Measurements from ENCODE around the gene PIGZ. TPM values are rescaled to one million over a fixed set of nuclear protein-coding genes. Genes with fewer than 3 reads are reported as not detected.

PIGZ gene
- total RNA-seq, 1 experiment from 2014 or later = 0.15 TPM

DNA sequence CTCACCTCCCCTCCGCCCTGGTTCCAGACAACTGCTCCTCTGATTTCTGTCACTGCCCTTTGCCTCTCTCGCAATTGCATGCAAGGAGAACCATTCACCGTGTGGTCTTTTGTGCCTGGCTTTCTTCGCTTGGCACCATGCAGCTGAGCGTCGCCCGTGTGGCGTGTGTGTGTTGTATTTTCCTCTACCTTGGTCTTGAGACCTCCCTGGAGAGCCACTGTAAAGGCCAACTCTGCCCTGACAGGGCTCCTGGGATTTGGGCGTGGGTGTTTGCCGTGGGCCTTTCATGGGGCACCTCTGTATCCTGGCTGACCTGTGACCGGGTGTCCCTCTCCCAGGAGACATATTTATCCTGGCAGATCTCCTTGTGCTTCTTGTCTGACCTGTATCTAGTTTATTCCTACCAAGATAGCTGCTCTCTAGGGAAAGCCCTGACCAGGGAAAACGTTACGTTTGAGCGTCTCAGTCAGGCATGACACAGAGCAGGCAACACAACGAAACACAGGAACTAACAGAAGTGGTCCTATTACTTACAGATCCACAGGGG, 2.0 kb upstream of the PIGZ start:
- Histone ChIP-seq H3K9me3 (ENCODE audit: control insufficient read depth, low read depth, low read length) (peaks cover 3% of the 10 kb centered on the region), H3K18ac (ENCODE audit: insufficient read length, low read depth, low read length) (no peak overlapping the region), H2AFZ (ENCODE audit: low read length) (no peak overlapping the region), H4K8ac (replicated peaks; ENCODE audit: insufficient read length, low read depth, low read length) (no peak overlapping the region), H3K79me1 (ENCODE audit: insufficient read depth, low read depth, low read length, poor library complexity, severe bottlenecking) (no peaks in the 10 kb centered on the region), H3K4me2 (ENCODE audit: insufficient read depth, insufficient read length, low read length) (no peak overlapping the region), H3K23ac (ENCODE audit: insufficient read length, low read depth, low read length) (no peak overlapping the region), H3K23me2 (ENCODE audit: insufficient read length, low read depth, low read length, poor library complexity, severe bottlenecking) (no peaks in the 10 kb centered on the region), H2AK5ac (ENCODE audit: insufficient read length, low read length) (no peak overlapping the region), H3K14ac (ENCODE audit: insufficient read depth, low read length) (no peak overlapping the region), H3K9ac (ENCODE audit: extremely low read depth, insufficient read length, low read length) (no peak overlapping the region), H3K56ac (ENCODE audit: insufficient read length, low read depth, low read length) (no peak overlapping the region), H3K27ac (ENCODE audit: insufficient read length, low read depth, low read length) (no peak overlapping the region), H3K27me3 (ENCODE audit: insufficient read depth, low read length) (peaks cover 41% of the 10 kb centered on the region), H2BK15ac (ENCODE audit: low read depth, low read length) (no peak overlapping the region), H4K20me1 (ENCODE audit: control insufficient read depth, insufficient read depth, insufficient read length) (no peaks in the 10 kb centered on the region), H3K4ac (ENCODE audit: low read depth, low read length) (no peak overlapping the region), H3K4me1 (ENCODE audit: insufficient read depth, low read length) (no peaks in the 10 kb centered on the region), H4K5ac (ENCODE audit: insufficient read length, low read depth, low read length) (no peak overlapping the region), H3K79me2 (ENCODE audit: insufficient read depth, low read length) (no peaks in the 10 kb centered on the region), H2BK5ac (ENCODE audit: insufficient read length, low read length) (no peak overlapping the region), H2BK20ac (ENCODE audit: low read depth, low read length, poor library complexity, severe bottlenecking) (no peak overlapping the region), H4K91ac (ENCODE audit: insufficient read length, low read depth, low read length) (no peak overlapping the region), H2BK12ac (ENCODE audit: insufficient read length, low read depth, low read length) (no peak overlapping the region), H3T11ph (ENCODE audit: low read length) (no peak overlapping the region), H2BK120ac (ENCODE audit: low read depth, low read length, poor library complexity, severe bottlenecking) (no peak overlapping the region)
- no CpG with 5 or more reads among the region's 15 CpGs for WGBS (ENCODE audit: extremely low coverage, insufficient read length, low lambda C conversion rate)
- Mint-ChIP-seq H3K36me3 (ENCODE audit: insufficient read depth in 1 of 3, low read depth in 3 of 3) (peaks cover 0 to 8% (median 4%) of the 10 kb centered on the region in 3 experiments; a peak in 2 of 7 replicates), H3K27ac (no peak overlapping the region), H3K9me3 (peaks cover 11 to 17% of the 10 kb centered on the region in 2 experiments), H3K4me1 (peaks cover 3 to 13% of the 10 kb centered on the region in 2 experiments; a peak in 3 of 4 replicates), H3K27me3 (ENCODE audit: low read depth) (peaks cover 66% of the 10 kb centered on the region), H3K4me3 (peak overlapping the region; percentile 39 to 75)
- no peak for DNase-seq
- TF ChIP-seq, protein P1, sequence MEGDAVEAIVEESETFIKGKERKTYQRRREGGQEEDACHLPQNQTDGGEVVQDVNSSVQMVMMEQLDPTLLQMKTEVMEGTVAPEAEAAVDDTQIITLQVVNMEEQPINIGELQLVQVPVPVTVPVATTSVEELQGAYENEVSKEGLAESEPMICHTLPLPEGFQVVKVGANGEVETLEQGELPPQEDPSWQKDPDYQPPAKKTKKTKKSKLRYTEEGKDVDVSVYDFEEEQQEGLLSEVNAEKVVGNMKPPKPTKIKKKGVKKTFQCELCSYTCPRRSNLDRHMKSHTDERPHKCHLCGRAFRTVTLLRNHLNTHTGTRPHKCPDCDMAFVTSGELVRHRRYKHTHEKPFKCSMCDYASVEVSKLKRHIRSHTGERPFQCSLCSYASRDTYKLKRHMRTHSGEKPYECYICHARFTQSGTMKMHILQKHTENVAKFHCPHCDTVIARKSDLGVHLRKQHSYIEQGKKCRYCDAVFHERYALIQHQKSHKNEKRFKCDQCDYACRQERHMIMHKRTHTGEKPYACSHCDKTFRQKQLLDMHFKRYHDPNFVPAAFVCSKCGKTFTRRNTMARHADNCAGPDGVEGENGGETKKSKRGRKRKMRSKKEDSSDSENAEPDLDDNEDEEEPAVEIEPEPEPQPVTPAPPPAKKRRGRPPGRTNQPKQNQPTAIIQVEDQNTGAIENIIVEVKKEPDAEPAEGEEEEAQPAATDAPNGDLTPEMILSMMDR (conservative IDR thresholded peaks at IDR 0.05) = no peak
